HCT116 (cell line): ENCODE results near the gene CYP11A1. TPM values are rescaled to one million over a fixed set of nuclear protein-coding genes. Genes with fewer than 3 reads are reported as not detected.

ENCODE experiments used
- ATAC-seq: fragments of 200-7000 bp; cut with Tn5 transposase; 2 replicates; pipeline ENCODE4 v1.9.1; 2020; ENCODE audit warnings: mild to moderate bottlenecking, moderate library complexity
- BruUV-seq: library from RNA; stranded (reverse); fragments of 400-500 nt; replicated peaks from 2 replicates; lab custom pipeline; 2021; lab: Mats Ljungman, UMichigan
- CTCF ChIA-PET: fragments of 300-600 bp; sonication (Branson Sonifier 250); formaldehyde crosslinking; loops from one replicate; lab custom pipeline; 2021; ENCODE audit warnings: antibody characterized with exemption; lab: Charles Lee
- POLR2A ChIA-PET: fragments of 300-600, 350-600 bp; sonication (Branson Sonifier 250); formaldehyde crosslinking; loops from one replicate; lab custom pipeline; 2021; ENCODE audit warnings: antibody characterized with exemption; lab: Charles Lee
- RAD21 ChIA-PET, 2 experiments: fragments of 300-600 bp; sonication (Branson Sonifier 250); formaldehyde crosslinking; loops; one replicate each; lab custom pipeline; 2023; ENCODE audit warnings: low total read pairs in 2 of 2; ENCODE audit not compliant: uncharacterized antibody in 2 of 2, unreplicated experiment in 2 of 2, low non-redundant PET in 1 of 2; lab: Charles Lee
- DNase-seq: peaks from one replicate; pipeline ENCODE4 v3.0.0-alpha.2; 2010; ENCODE audit warnings: low read depth, low spot score
- H2AFZ ChIP-seq: fragments of 200-600 bp; shearing (Covaris generic), sonication (generic); 2 replicates; pipeline ENCODE4 v1.6.1; 2017; ENCODE audit warnings: low read depth, mixed run types, mixed read lengths, antibody characterized with exemption, low read length; ENCODE audit not compliant: poor library complexity, severe bottlenecking
- H3K27ac ChIP-seq: 2 replicates; pipeline ENCODE4 v1.5.1; 2012; ENCODE audit warnings: low read depth, low read length
- H3K27me3 ChIP-seq: fragments of 200-600 bp; sonication (generic); 2 replicates; pipeline ENCODE4 v1.6.1; 2016; ENCODE audit warnings: mixed run types, low read length, mixed read lengths; ENCODE audit not compliant: insufficient read depth
- H3K36me3 ChIP-seq, 2 experiments: fragments of 200-500 bp in 1 of 2; fragments of 200-600 bp in 1 of 2; sonication (Bioruptor generic) in 1 of 2; sonication (generic) in 1 of 2; 2 replicates each; pipeline versions ENCODE4 v1.5.1 to v1.6.1; 2014 to 2016; ENCODE audit warnings: low read length in 2 of 2, inconsistent platforms in 1 of 2, mixed read lengths in 1 of 2, mixed run types in 1 of 2; ENCODE audit not compliant: insufficient read depth in 2 of 2, control insufficient read depth in 1 of 2
- H3K4me1 ChIP-seq, 2 experiments: fragments of 200-600 bp in 1 of 2; sonication (generic) in 1 of 2; 2 replicates each; pipeline versions ENCODE4 v1.5.1 to v1.6.1; 2012 to 2017; ENCODE audit warnings: low read length in 2 of 2, inconsistent platforms in 1 of 2, mild to moderate bottlenecking in 1 of 2, mixed read lengths in 1 of 2, mixed run types in 1 of 2, moderate library complexity in 1 of 2; ENCODE audit not compliant: insufficient read depth in 2 of 2, control insufficient read depth in 1 of 2
- H3K4me2 ChIP-seq: fragments of 200-600 bp; sonication (generic); 2 replicates; pipeline ENCODE4 v1.6.1; 2017; ENCODE audit warnings: mixed run types, low read length, mixed read lengths
- H3K4me3 ChIP-seq, 2 experiments: fragments of 200-600 bp in 1 of 2; sonication (generic) in 1 of 2; replicated peaks in 1 of 2; 2 replicates each; pipeline ENCODE4 v1.5.1; 2011 to 2016; ENCODE audit warnings: low read length in 2 of 2, control low read depth in 1 of 2, low read depth in 1 of 2, mild to moderate bottlenecking in 1 of 2, mixed read lengths in 1 of 2, mixed run types in 1 of 2
- H3K79me2 ChIP-seq: fragments of 200-600 bp; sonication (generic); 2 replicates; pipeline ENCODE4 v1.6.1; 2017; ENCODE audit warnings: mild to moderate bottlenecking, mixed run types, low read length, moderate library complexity, mixed read lengths; ENCODE audit not compliant: insufficient read depth
- H3K9ac ChIP-seq: fragments of 200-600 bp; sonication (generic); 2 replicates; pipeline ENCODE4 v1.6.1; 2016; ENCODE audit warnings: low read length, mixed read lengths
- H3K9me2 ChIP-seq: fragments of 200-600 bp; sonication (generic), shearing (Covaris generic); 2 replicates; pipeline ENCODE4 v1.6.1; 2017; ENCODE audit warnings: mixed run types, mild to moderate bottlenecking, moderate library complexity; ENCODE audit not compliant: insufficient read depth
- H3K9me3 ChIP-seq, 2 experiments: fragments of 200-500 bp in 1 of 2; fragments of 200-600 bp in 1 of 2; sonication (Bioruptor generic) in 1 of 2; sonication (generic) in 1 of 2; 2 replicates each; pipeline ENCODE4 v1.6.1; 2014 to 2017; ENCODE audit warnings: low read length in 2 of 2, mixed read lengths in 2 of 2, inconsistent platforms in 1 of 2, low read depth in 1 of 2, mild to moderate bottlenecking in 1 of 2, mixed run types in 1 of 2, moderate library complexity in 1 of 2; ENCODE audit not compliant: control insufficient read depth in 1 of 2, insufficient read depth in 1 of 2
- H4K20me1 ChIP-seq: fragments of 200-600 bp; sonication (generic), shearing (Covaris generic); 2 replicates; pipeline ENCODE4 v1.6.1; 2017; ENCODE audit warnings: mixed run types, mild to moderate bottlenecking, moderate library complexity; ENCODE audit not compliant: insufficient read depth
- EGR1 ChIP-seq: IDR thresholded peaks from 2 replicates; pipeline ENCODE4 v1.6.1; 2012; ENCODE audit warnings: low read depth
- ELF1 ChIP-seq: IDR thresholded peaks from 2 replicates; pipeline ENCODE4 v1.6.1; 2012; ENCODE audit warnings: low read depth, borderline replicate concordance
- FOSL1 ChIP-seq: IDR thresholded peaks from 2 replicates; pipeline ENCODE4 v1.6.1; 2012; ENCODE audit warnings: low read depth
- JUND ChIP-seq: IDR thresholded peaks from 2 replicates; pipeline ENCODE4 v1.6.1; 2012
- POLR2A ChIP-seq: IDR thresholded peaks from 2 replicates; pipeline ENCODE4 v1.7.0; 2011; ENCODE audit warnings: borderline replicate concordance; ENCODE audit not compliant: insufficient read depth, insufficient read length; ENCODE audit errors: extremely low read depth
- POLR2AphosphoS5 ChIP-seq: IDR thresholded peaks from 2 replicates; pipeline ENCODE4 v1.6.1; 2011; ENCODE audit warnings: mild to moderate bottlenecking, low read depth, low read length, moderate library complexity
- RAD21 ChIP-seq: IDR thresholded peaks from 2 replicates; pipeline ENCODE4 v1.6.1; 2012; ENCODE audit warnings: low read depth, mild to moderate bottlenecking
- SIN3A ChIP-seq: IDR thresholded peaks from 2 replicates; pipeline ENCODE4 v1.6.1; 2012; ENCODE audit warnings: low read depth
- SP1 ChIP-seq: IDR thresholded peaks from 2 replicates; pipeline ENCODE4 v1.6.1; 2012; ENCODE audit warnings: low read depth
- SRF ChIP-seq: IDR thresholded peaks from 2 replicates; pipeline ENCODE4 v1.6.1; 2012; ENCODE audit warnings: low read depth
- ZFX ChIP-seq: fragments of 450-650 bp; IDR thresholded peaks from 2 replicates; pipeline ENCODE4 v1.6.1; 2017
- intact Hi-C: fragments of 100-400 bp; cut with micrococcal nuclease; formaldehyde crosslinking; loops from 2 replicates; pipeline ENCODE4 v1.10.0; 2022
- total RNA-seq: library from RNA; stranded (reverse); gene quantifications from one replicate; pipeline ENCODE4 v1.2.1, GENCODE V29; 2021; ENCODE audit not compliant: unreplicated experiment
- TF ChIP-seq, protein P1 (sequence below): IDR thresholded peaks from 2 replicates; pipeline ENCODE4 v1.6.1; 2012; ENCODE audit warnings: low read depth
- TF ChIP-seq, protein P2 (sequence below): IDR thresholded peaks from 2 replicates; pipeline ENCODE4 v1.6.1; 2012
- TF ChIP-seq, protein P3 (sequence below): IDR thresholded peaks from 2 replicates; pipeline ENCODE4 v1.6.1; 2012
- TF ChIP-seq, protein P4 (sequence below): IDR thresholded peaks from 2 replicates; pipeline ENCODE4 v1.6.1; 2011; ENCODE audit warnings: mild to moderate bottlenecking, low read length, moderate library complexity; ENCODE audit not compliant: insufficient replicate concordance; ENCODE audit errors: extremely low read depth

CYP11A1 gene
- total RNA-seq, 1 experiment from 2014 or later: 0.57 TPM

DNA sequence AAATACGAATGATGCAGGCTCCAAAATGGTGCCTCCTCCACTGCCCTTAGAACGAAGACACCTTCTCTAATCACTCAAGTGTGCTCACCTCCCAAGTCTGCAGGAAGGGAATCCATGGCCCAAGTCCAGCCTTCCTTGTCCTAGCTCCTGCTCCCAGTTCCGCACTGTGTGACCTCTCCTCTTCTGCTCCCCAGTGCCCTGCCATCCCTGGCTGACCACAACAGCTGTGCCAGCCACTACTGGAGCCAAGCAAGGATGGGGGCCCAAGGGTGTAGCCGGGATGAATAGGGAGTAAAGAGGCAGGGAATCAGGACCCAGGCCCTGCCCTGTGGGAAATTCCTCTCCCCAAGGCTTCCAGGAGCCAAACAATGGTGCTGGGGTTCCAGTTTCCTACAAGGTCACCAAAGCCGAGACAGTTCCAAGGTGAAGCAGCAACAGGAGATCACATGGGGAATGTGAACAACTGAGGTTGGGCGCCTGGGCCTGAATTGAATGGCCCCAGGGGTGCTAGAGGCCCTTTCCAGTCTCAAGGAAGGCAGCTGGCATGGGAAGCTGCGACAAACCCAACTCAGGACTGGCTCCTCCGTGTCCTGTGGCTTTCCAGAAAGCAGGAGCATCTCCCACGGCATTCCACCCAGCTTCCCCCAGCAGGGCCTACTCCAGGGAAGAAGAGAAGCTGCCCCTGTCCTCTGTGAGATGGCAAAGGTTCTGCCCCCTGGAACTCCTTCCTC lies 46.1 kb upstream of the CYP11A1 start:
- no peak overlapping the region for H3K4me3 ChIP-seq
- DNase-seq (no peak), ATAC-seq (no peak)
- ChIA-PET RAD21 (no interaction called here), CTCF (no interaction called here), POLR2A (no interaction called here)
- no peak overlapping the region for H3K9ac ChIP-seq
- no peaks in the 10 kb centered on the region for H3K27me3 ChIP-seq
- H3K9me2 ChIP-seq: no peaks in the 10 kb centered on the region
- intact Hi-C loops: no loop called here
- H3K27ac ChIP-seq: no peak overlapping the region
- H3K36me3 ChIP-seq: peaks cover 0 to 44% of the 10 kb centered on the region in 2 experiments; a peak in 2 of 4 replicates
- no peak for TF ChIP-seq ELF1
- no TSS peak for BruUV-seq
- no peak overlapping the region for H2AFZ ChIP-seq
- H3K9me3 ChIP-seq: no peaks in the 10 kb centered on the region
- H3K79me2 ChIP-seq: peaks cover 15% of the 10 kb centered on the region; the same call in 1 of the 2 replicates
- no peaks in the 10 kb centered on the region for H4K20me1 ChIP-seq
- H3K4me1 ChIP-seq: peaks cover 3 to 18% of the 10 kb centered on the region in 2 experiments
- no peak overlapping the region for H3K4me2 ChIP-seq

DNA sequence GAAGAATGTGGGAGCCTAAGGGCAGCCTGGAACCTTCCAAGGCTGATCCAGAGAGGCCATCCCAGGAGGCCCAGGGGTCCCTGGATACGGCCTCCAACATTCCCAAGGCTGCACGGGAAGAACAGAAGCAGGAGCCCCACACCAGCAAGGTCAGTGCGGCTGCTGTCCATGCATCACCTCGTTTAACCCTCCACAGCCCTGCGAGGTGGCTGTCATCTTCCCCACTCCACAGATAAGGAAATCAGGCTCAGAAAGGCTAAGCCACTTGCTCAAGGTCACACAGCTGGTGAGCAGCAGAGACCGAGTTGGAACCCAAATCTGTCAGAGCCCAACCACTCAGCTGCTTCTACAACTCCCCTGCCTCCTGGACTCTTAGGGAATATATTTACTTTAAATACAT lies 44.7 kb upstream of the CYP11A1 start:
- Histone ChIP-seq H3K9ac (no peak overlapping the region), H3K27ac (no peak overlapping the region), H2AFZ (no peak overlapping the region), H3K36me3 (peaks cover 0 to 38% of the 10 kb centered on the region in 2 experiments; a peak in 2 of 4 replicates), H3K9me2 (no peaks in the 10 kb centered on the region), H3K27me3 (no peaks in the 10 kb centered on the region), H3K9me3 (no peaks in the 10 kb centered on the region), H4K20me1 (no peaks in the 10 kb centered on the region), H3K79me2 (peaks cover 2% of the 10 kb centered on the region; the same call in 1 of the 2 replicates), H3K4me3 (no peak overlapping the region), H3K4me2 (no peak overlapping the region), H3K4me1 (peaks cover 9 to 23% of the 10 kb centered on the region in 2 experiments)
- POLR2A ChIA-PET: no interaction called here
- intact Hi-C loops: no loop called here
- DNase-seq (no peak), ATAC-seq (no peak)
- BruUV-seq: no TSS peak
- RAD21 ChIA-PET: no interaction called here
- CTCF ChIA-PET: no interaction called here
- TF ChIP-seq JUND (no peak), POLR2AphosphoS5 (no peak), FOSL1 (no peak), RAD21 (no peak), EGR1 (no peak), ZFX (no peak), SP1 (no peak), POLR2A (no peak), SIN3A (no peak), SRF (no peak)
- TF ChIP-seq, protein P1, sequence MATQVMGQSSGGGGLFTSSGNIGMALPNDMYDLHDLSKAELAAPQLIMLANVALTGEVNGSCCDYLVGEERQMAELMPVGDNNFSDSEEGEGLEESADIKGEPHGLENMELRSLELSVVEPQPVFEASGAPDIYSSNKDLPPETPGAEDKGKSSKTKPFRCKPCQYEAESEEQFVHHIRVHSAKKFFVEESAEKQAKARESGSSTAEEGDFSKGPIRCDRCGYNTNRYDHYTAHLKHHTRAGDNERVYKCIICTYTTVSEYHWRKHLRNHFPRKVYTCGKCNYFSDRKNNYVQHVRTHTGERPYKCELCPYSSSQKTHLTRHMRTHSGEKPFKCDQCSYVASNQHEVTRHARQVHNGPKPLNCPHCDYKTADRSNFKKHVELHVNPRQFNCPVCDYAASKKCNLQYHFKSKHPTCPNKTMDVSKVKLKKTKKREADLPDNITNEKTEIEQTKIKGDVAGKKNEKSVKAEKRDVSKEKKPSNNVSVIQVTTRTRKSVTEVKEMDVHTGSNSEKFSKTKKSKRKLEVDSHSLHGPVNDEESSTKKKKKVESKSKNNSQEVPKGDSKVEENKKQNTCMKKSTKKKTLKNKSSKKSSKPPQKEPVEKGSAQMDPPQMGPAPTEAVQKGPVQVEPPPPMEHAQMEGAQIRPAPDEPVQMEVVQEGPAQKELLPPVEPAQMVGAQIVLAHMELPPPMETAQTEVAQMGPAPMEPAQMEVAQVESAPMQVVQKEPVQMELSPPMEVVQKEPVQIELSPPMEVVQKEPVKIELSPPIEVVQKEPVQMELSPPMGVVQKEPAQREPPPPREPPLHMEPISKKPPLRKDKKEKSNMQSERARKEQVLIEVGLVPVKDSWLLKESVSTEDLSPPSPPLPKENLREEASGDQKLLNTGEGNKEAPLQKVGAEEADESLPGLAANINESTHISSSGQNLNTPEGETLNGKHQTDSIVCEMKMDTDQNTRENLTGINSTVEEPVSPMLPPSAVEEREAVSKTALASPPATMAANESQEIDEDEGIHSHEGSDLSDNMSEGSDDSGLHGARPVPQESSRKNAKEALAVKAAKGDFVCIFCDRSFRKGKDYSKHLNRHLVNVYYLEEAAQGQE: no peak
- TF ChIP-seq, protein P2, sequence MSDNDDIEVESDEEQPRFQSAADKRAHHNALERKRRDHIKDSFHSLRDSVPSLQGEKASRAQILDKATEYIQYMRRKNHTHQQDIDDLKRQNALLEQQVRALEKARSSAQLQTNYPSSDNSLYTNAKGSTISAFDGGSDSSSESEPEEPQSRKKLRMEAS: no peak
- TF ChIP-seq, protein P3, sequence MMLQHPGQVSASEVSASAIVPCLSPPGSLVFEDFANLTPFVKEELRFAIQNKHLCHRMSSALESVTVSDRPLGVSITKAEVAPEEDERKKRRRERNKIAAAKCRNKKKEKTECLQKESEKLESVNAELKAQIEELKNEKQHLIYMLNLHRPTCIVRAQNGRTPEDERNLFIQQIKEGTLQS: no peak
- TF ChIP-seq, protein P4, sequence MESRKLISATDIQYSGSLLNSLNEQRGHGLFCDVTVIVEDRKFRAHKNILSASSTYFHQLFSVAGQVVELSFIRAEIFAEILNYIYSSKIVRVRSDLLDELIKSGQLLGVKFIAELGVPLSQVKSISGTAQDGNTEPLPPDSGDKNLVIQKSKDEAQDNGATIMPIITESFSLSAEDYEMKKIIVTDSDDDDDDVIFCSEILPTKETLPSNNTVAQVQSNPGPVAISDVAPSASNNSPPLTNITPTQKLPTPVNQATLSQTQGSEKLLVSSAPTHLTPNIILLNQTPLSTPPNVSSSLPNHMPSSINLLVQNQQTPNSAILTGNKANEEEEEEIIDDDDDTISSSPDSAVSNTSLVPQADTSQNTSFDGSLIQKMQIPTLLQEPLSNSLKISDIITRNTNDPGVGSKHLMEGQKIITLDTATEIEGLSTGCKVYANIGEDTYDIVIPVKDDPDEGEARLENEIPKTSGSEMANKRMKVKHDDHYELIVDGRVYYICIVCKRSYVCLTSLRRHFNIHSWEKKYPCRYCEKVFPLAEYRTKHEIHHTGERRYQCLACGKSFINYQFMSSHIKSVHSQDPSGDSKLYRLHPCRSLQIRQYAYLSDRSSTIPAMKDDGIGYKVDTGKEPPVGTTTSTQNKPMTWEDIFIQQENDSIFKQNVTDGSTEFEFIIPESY: no peak
